H1 (cell line): ENCODE measurements around the gene ADO. TPM values are rescaled to one million over a fixed set of nuclear protein-coding genes. Genes with fewer than 3 reads are reported as not detected.

Source experiments
- CTCF ChIA-PET: fragments of 300-600 bp; sonication (Branson Sonifier 250); formaldehyde crosslinking; loops from one replicate; lab custom pipeline; 2021; ENCODE audit not compliant: partially characterized antibody; lab: Charles Lee
- POLR2A ChIA-PET: fragments of 300-600 bp; sonication (Branson Sonifier 250); formaldehyde crosslinking; loops from one replicate; lab custom pipeline; 2021; ENCODE audit warnings: inconsistent platforms; ENCODE audit not compliant: partially characterized antibody; lab: Charles Lee
- DNase-seq, 2 experiments: peaks; one replicate each; pipeline versions ENCODE4 v3.0.0 to v3.0.0-alpha.2; 2010 to 2022; ENCODE audit warnings: low spot score in 2 of 2, low read depth in 1 of 2, mixed read lengths in 1 of 2
- FAIRE-seq: peaks from 2 replicates; lab custom pipeline; 2011; peaks lifted over from hg19 to GRCh38; lab: Jason Lieb, UNC
- H2AFZ ChIP-seq: 2 replicates; pipeline ENCODE4 v1.8.1; 2012; ENCODE audit warnings: low read length, inconsistent platforms
- H2AK5ac ChIP-seq: 2 replicates; pipeline ENCODE4 v1.6.1; 2013; ENCODE audit warnings: low read depth, low read length
- H2BK120ac ChIP-seq: replicated peaks from 2 replicates; pipeline ENCODE3; 2013; ENCODE audit warnings: low read depth, low read length, inconsistent platforms
- H2BK12ac ChIP-seq: 2 replicates; pipeline ENCODE4 v1.6.1; 2013; ENCODE audit warnings: low read depth, low read length
- H2BK15ac ChIP-seq: 2 replicates; pipeline ENCODE4 v1.6.1; 2013; ENCODE audit warnings: low read length
- H2BK20ac ChIP-seq: 2 replicates; pipeline ENCODE4 v1.6.1; 2013; ENCODE audit warnings: low read length
- H2BK5ac ChIP-seq: 2 replicates; pipeline ENCODE4 v1.6.1; 2013; ENCODE audit warnings: low read depth, low read length
- H3K14ac ChIP-seq: 2 replicates; pipeline ENCODE4 v1.6.1; 2013; ENCODE audit warnings: inconsistent platforms; ENCODE audit not compliant: insufficient read length
- H3K18ac ChIP-seq: 2 replicates; pipeline ENCODE4 v1.6.1; 2013; ENCODE audit warnings: low read length; ENCODE audit errors: extremely low read depth
- H3K23ac ChIP-seq: 2 replicates; pipeline ENCODE4 v1.6.1; 2013; ENCODE audit warnings: inconsistent platforms; ENCODE audit not compliant: insufficient read length
- H3K23me2 ChIP-seq: 2 replicates; pipeline ENCODE4 v1.6.1; 2013; ENCODE audit warnings: low read depth, low read length
- H3K27ac ChIP-seq: 2 replicates; pipeline ENCODE4 v1.6.1; 2011; ENCODE audit warnings: low read depth, low read length, inconsistent platforms
- H3K27me3 ChIP-seq, 4 experiments: replicated peaks in 1 of 4; 1 replicate in 1 of 4; 2 replicates in 3 of 4; pipeline versions ENCODE4 v1.6.1 to v1.8.1; 2011 to 2013; ENCODE audit warnings: low read length in 3 of 4, mild to moderate bottlenecking in 3 of 4, inconsistent platforms in 2 of 4, mixed read lengths in 2 of 4, moderate library complexity in 1 of 4; ENCODE audit not compliant: control insufficient read depth in 3 of 4, insufficient read depth in 3 of 4; ENCODE audit errors: extremely low read depth in 1 of 4
- H3K36me3 ChIP-seq, 4 experiments: 2 replicates each; pipeline versions ENCODE4 v1.6.1 to v1.8.1; 2011 to 2013; ENCODE audit warnings: mild to moderate bottlenecking in 4 of 4, low read length in 3 of 4, moderate library complexity in 2 of 4, control low read depth in 1 of 4, inconsistent platforms in 1 of 4; ENCODE audit not compliant: insufficient read depth in 4 of 4, control insufficient read depth in 2 of 4
- H3K4ac ChIP-seq: replicated peaks from 2 replicates; pipeline ENCODE3; 2013; ENCODE audit warnings: low read length, low read depth, mixed read lengths, inconsistent platforms; ENCODE audit not compliant: insufficient read length
- H3K4me1 ChIP-seq, 4 experiments: replicated peaks in 1 of 4; 1 replicate in 1 of 4; 2 replicates in 3 of 4; pipeline versions ENCODE4 v1.6.1 to v1.8.1; 2011 to 2013; ENCODE audit warnings: low read length in 3 of 4, inconsistent platforms in 2 of 4, mixed read lengths in 1 of 4; ENCODE audit not compliant: insufficient read depth in 4 of 4, control insufficient read depth in 3 of 4
- H3K4me2 ChIP-seq, 2 experiments: 2 replicates each; pipeline versions ENCODE4 v1.6.1 to v1.8.1; 2011 to 2013; ENCODE audit warnings: low read depth in 2 of 2, low read length in 2 of 2, control low read depth in 1 of 2, inconsistent platforms in 1 of 2, mild to moderate bottlenecking in 1 of 2; ENCODE audit not compliant: insufficient read depth in 1 of 2
- H3K4me3 ChIP-seq, 4 experiments: fragments of 200-600, 300-600 bp in 1 of 4; sonication (generic), shearing (Covaris generic), sonication (Bioruptor Twin) in 1 of 4; 2 replicates each; pipeline versions ENCODE4 v1.5.1 to v1.8.1; 2011 to 2016; ENCODE audit warnings: low read length in 4 of 4, low read depth in 3 of 4, control low read depth in 2 of 4, inconsistent platforms in 2 of 4, mild to moderate bottlenecking in 2 of 4, mixed read lengths in 1 of 4, moderate library complexity in 1 of 4; ENCODE audit not compliant: insufficient read depth in 2 of 4; ENCODE audit errors: extremely low read depth in 1 of 4
- H3K56ac ChIP-seq: replicated peaks from 2 replicates; pipeline ENCODE3; 2013; ENCODE audit warnings: low read depth, mild to moderate bottlenecking, mixed read lengths, low read length, inconsistent platforms; ENCODE audit not compliant: insufficient read length
- H3K79me1 ChIP-seq: 2 replicates; pipeline ENCODE4 v1.6.1; 2013; ENCODE audit warnings: low read depth, low read length, control low read depth
- H3K79me2 ChIP-seq, 2 experiments: 2 replicates each; pipeline versions ENCODE4 v1.6.1 to v1.8.1; 2012 to 2013; ENCODE audit warnings: low read length in 2 of 2, mild to moderate bottlenecking in 2 of 2, inconsistent platforms in 1 of 2; ENCODE audit not compliant: insufficient read depth in 2 of 2, control insufficient read depth in 1 of 2
- H3K9ac ChIP-seq, 4 experiments: replicated peaks in 1 of 4; 1 replicate in 1 of 4; 2 replicates in 3 of 4; pipeline versions ENCODE4 v1.6.1 to v1.8.1; 2011 to 2013; ENCODE audit warnings: low read depth in 3 of 4, low read length in 3 of 4, control low read depth in 2 of 4, mild to moderate bottlenecking in 2 of 4, moderate library complexity in 2 of 4, inconsistent platforms in 1 of 4; ENCODE audit errors: extremely low read depth in 1 of 4
- H3K9me3 ChIP-seq, 2 experiments: 2 replicates each; pipeline versions ENCODE4 v1.6.1 to v1.8.1; 2012 to 2013; ENCODE audit warnings: mild to moderate bottlenecking in 2 of 2, moderate library complexity in 2 of 2, control low read depth in 1 of 2, inconsistent platforms in 1 of 2, low read depth in 1 of 2, low read length in 1 of 2, mixed read lengths in 1 of 2; ENCODE audit not compliant: insufficient read depth in 2 of 2
- H4K20me1 ChIP-seq, 2 experiments: replicated peaks in 1 of 2; 2 replicates each; pipeline versions ENCODE3 to v1.8.1; 2011 to 2013; ENCODE audit warnings: inconsistent platforms in 2 of 2, low read length in 2 of 2, mild to moderate bottlenecking in 1 of 2; ENCODE audit not compliant: insufficient read depth in 2 of 2, control insufficient read depth in 1 of 2
- H4K5ac ChIP-seq: 2 replicates; pipeline ENCODE4 v1.6.1; 2013; ENCODE audit warnings: low read length, low read depth, mixed read lengths, inconsistent platforms; ENCODE audit not compliant: insufficient read length
- H4K8ac ChIP-seq: 2 replicates; pipeline ENCODE4 v1.8.0; 2013; ENCODE audit warnings: mild to moderate bottlenecking, moderate library complexity, low read length, inconsistent platforms; ENCODE audit not compliant: insufficient read depth; ENCODE audit errors: extremely low read depth
- H4K91ac ChIP-seq: replicated peaks from 2 replicates; pipeline ENCODE3; 2013; ENCODE audit warnings: low read length, mixed read lengths, inconsistent platforms; ENCODE audit not compliant: insufficient read length
- ASH2L ChIP-seq: fragments of 200-600, 300-600 bp; sonication (generic); IDR thresholded peaks from one replicate; pipeline ENCODE4 v1.7.1; 2017; ENCODE audit warnings: low read length
- BACH1 ChIP-seq: IDR thresholded peaks from 2 replicates; pipeline ENCODE4 v1.6.1; 2012; ENCODE audit warnings: low read length, improper control_type of control experiment
- CREB1 ChIP-seq: IDR thresholded peaks from 2 replicates; pipeline ENCODE4 v1.6.1; 2012; ENCODE audit warnings: inconsistent platforms
- CTBP2 ChIP-seq: IDR thresholded peaks from 2 replicates; pipeline ENCODE4 v1.7.0; 2011; ENCODE audit warnings: borderline replicate concordance, mild to moderate bottlenecking, moderate library complexity, mixed read lengths, low read length; ENCODE audit not compliant: insufficient read depth, insufficient read length
- KDM5A ChIP-seq: fragments of 200-600 bp; IDR thresholded peaks from 2 replicates; pipeline ENCODE4 v1.7.1; 2012; ENCODE audit warnings: mild to moderate bottlenecking, low read length, inconsistent platforms, mixed read lengths
- NANOG ChIP-seq: IDR thresholded peaks from 2 replicates; pipeline ENCODE4 v1.6.1; 2011; ENCODE audit warnings: low read length, low read depth, mild to moderate bottlenecking, inconsistent platforms; ENCODE audit not compliant: insufficient read depth, poor library complexity, severe bottlenecking
- PHF8 ChIP-seq: fragments of 200-600 bp; sonication (generic); conservative IDR thresholded peaks from 2 replicates; pipeline ENCODE4 v1.7.1; 2012; ENCODE audit warnings: low read depth, mild to moderate bottlenecking, inconsistent platforms, low read length, moderate library complexity
- SIRT6 ChIP-seq: IDR thresholded peaks from one replicate; pipeline ENCODE4 v1.7.1; 2012; ENCODE audit warnings: low read length, inconsistent platforms
- TAF1 ChIP-seq: IDR thresholded peaks from 2 replicates; pipeline ENCODE4 v1.6.1; 2011; ENCODE audit warnings: mild to moderate bottlenecking, low read depth, low read length
- TEAD4 ChIP-seq: IDR thresholded peaks from 2 replicates; pipeline ENCODE4 v1.6.1; 2012; ENCODE audit warnings: low read depth, low read length, inconsistent platforms, mixed read lengths
- WGBS, 2 experiments: shearing (Covaris generic) in 1 of 2; methylation state at CpG; one replicate each; pipeline versions ENCODE4 v1.1.6 to v1.1.7; 2013 to 2015; ENCODE audit warnings: low lambda C conversion rate in 2 of 2, mixed read lengths in 2 of 2, inconsistent platforms in 1 of 2, low coverage in 1 of 2, missing lambda C conversion rate in 1 of 2; ENCODE audit not compliant: insufficient replicate concordance in 2 of 2, insufficient coverage in 1 of 2, insufficient read length in 1 of 2; ENCODE audit errors: extremely low coverage in 1 of 2, missing lambda C conversion rate in 1 of 2; 5-methylcytosine and 5-hydroxymethylcytosine counted together
- polyA plus RNA-seq, 7 experiments: library from polyadenylated mRNA; depleted of rRNA in 3 of 7; stranded (reverse) in 5 of 7; unstranded in 2 of 7; fragments of >200 nt in 5 of 7; fragments of 200-250 nt in 2 of 7; gene quantifications; 1 replicate in 5 of 7; 2 replicates in 1 of 7; 4 replicates in 1 of 7; pipeline versions ENCODE4 v1.2.1 to v1.2.3, GENCODE V29; 2011 to 2013; ENCODE audit warnings: missing spikeins in 2 of 7, mixed read lengths in 2 of 7
- total RNA-seq: library from RNA; stranded (reverse); fragmentation: NEBNext Ultra II Directional; extraction: Animal tissue kit (Norgen Biotek cat#: 25700); gene quantifications from 2 replicates; pipeline ENCODE4 v1.2.1, GENCODE V29; 2021

ADO gene
- total and polyA plus RNA-seq, 2 of the 8 experiments (the other 6 are each of a cell fraction or from before 2014, with no cell fraction given): 18.7 to 27.9 TPM

GRCh38 chr10:62820586-62820985 lies 16.1 kb downstream of the ADO start:
- H3K27ac ChIP-seq: no peak overlapping the region
- no peak overlapping the region for H2BK15ac ChIP-seq
- POLR2A ChIA-PET: no interaction called here
- TF ChIP-seq ASH2L (no peak), PHF8 (no peak), NANOG (no peak), TEAD4 (no peak), BACH1 (no peak), CREB1 (no peak), TAF1 (no peak), KDM5A (no peak), CTBP2 (no peak), SIRT6 (no peak)

More at GRCh38 chr10:62820586-62820985, 16.1 kb downstream of the ADO start:
- no peak overlapping the region for H2BK5ac ChIP-seq
- H4K8ac ChIP-seq: no peak overlapping the region
- no peak overlapping the region for H2AK5ac ChIP-seq
- no peak overlapping the region for H3K14ac ChIP-seq
- H3K23ac ChIP-seq: no peak overlapping the region
- no peak overlapping the region for H3K56ac ChIP-seq
- DNase-seq: no peak
- peaks cover 17% of the 10 kb centered on the region for H3K23me2 ChIP-seq
- CTCF ChIA-PET: no interaction called here
- H2BK12ac ChIP-seq: no peak overlapping the region
- no peaks in the 10 kb centered on the region for H3K79me2 ChIP-seq
- H2BK20ac ChIP-seq: no peak overlapping the region
- WGBS, 2 experiments: 93% methylated on average over 5 of the region's 5 CpGs; no CpG with 5 or more reads in 1 of the 2 experiments
- no peak overlapping the region for H3K18ac ChIP-seq
- H3K4me2 ChIP-seq: no peak overlapping the region
- H3K4ac ChIP-seq: no peak overlapping the region
- no peak overlapping the region for H4K5ac ChIP-seq
- H3K4me3 ChIP-seq: no peak overlapping the region
- no peak overlapping the region for H2BK120ac ChIP-seq
- FAIRE-seq: no peak
- peaks cover 0 to 7% (median 3%) of the 10 kb centered on the region in 4 experiments; a peak in 4 of 7 replicates for H3K4me1 ChIP-seq
- H2AFZ ChIP-seq: no peak overlapping the region
- no peaks in the 10 kb centered on the region for H3K79me1 ChIP-seq
- no peak overlapping the region for H3K9ac ChIP-seq
- no peaks in the 10 kb centered on the region for H3K36me3 ChIP-seq
- H4K91ac ChIP-seq: no peak overlapping the region
- H3K9me3 ChIP-seq: no peaks in the 10 kb centered on the region
- peaks cover 0 to 3% of the 10 kb centered on the region in 2 experiments for H4K20me1 ChIP-seq
- H3K27me3 ChIP-seq: peaks cover 8 to 42% (median 37%) of the 10 kb centered on the region in 4 experiments
